ENCODE measurements around the gene MAN1A1. TPM values are rescaled to one million over a fixed set of nuclear protein-coding genes. Genes with fewer than 3 reads are reported as not detected.

The MAN1A1 gene
- total RNA-seq, 1 donor from 2014 or later, result 15.0 TPM

DNA sequence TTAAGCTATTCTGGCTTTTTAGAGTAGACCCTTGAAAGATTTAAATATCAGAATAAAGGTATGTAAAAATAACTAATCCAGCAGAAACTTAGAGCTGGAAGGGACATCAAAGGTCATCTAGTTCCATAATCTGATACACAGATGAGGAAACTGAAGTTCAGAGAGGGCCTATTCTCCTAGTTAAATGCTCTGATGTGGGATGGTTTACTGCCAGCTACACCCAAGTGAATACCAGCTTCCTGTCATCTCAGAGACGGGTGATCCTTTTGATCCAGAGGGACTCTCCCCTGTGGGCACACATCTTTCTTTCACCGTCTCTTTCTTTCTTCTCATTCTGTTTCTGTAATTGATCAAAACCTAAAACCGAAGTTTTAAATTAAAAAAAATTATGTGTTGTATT is 94.1 kb downstream of the MAN1A1 start:
- intact Hi-C loops (cut with DNase I), result no loop called here
- DNase-seq (ENCODE audit: low spot score), result no peak

DNA sequence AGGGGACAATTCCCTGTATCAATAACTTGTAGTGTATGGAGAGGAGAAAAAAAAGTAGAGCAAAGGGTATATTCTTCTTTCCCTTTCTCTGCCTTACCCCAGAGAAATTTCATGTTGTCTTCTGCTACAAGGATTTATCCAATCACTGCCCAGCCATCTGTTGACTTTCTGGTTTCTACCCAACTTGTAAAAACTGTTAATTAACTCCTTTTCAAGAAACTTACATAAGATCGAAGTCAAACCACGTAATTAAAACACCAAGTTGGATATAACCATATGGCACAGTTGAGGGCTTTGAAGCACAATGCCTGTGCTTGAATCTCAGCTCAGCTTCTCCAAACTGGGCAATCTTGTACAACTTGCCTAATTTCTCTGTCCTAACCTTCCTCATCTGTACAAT is 99.5 kb downstream of the MAN1A1 start:
- DNase-seq (ENCODE audit: low spot score), result no peak
- intact Hi-C loops (cut with DNase I), result no loop called here

DNA sequence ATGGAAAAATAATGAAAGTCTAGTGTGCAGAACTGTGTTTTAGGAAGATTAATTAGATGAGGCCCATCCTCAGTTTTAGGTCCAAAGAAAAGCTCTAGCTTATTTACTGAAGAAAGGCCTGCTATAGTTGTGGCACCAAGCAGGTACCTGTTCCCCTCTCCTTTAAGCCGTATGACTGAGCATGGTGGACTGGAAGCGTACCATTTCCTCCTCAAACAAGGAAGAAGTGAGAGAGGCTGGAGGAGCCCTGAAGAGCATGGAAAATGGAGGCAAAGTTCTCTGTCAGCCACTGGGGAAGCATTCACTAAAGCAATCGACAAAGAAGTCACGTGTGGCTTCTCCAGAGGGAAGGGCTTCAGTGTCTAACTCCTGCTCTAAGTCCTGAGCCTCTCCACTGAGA is 100.2 kb downstream of the MAN1A1 start:
- intact Hi-C loops (cut with DNase I), result no loop called here
- no peak for DNase-seq (ENCODE audit: low spot score)

DNA sequence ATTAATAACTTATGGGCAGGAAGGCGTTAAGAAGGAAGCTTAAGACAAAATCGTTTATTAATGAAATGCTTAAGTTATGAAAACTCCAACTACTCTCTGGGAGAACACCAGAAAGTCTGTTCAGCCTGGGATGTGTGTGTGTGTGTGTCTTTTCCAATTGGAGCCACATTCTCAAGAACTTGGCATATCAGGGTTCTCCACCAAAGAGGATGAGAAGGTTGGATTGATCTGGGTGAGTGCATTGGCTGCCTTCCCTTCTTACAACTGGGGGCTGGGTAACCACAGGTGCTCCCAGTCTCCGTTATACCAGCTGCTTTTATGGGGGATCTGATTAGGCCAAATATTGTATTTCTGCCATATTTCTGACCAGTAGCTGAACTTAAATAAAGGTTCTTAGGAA is 102.1 kb downstream of the MAN1A1 start:
- intact Hi-C loops (cut with DNase I), result no loop called here
- DNase-seq (ENCODE audit: low spot score), result no peak

DNA sequence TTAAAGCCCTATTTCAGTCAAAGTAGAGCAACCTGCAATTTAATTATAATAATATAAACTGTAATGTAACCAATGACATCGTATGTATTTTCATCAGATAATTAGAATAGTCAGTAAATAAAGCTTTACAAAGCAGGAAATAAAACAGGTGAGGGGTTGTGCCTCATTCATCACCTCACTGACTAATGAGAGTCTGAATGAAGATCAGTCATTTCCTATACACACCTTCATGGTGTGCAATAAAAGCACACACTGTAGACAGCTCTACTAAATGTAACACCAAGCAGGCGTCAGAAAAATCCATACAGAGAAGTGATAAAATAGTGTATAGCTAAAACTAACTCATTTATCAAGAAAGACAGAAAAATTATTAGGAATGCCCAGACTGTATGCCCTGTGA is 105.9 kb downstream of the MAN1A1 start:
- no peak for DNase-seq (ENCODE audit: low spot score)
- intact Hi-C loops (cut with DNase I), result no loop called here

DNA sequence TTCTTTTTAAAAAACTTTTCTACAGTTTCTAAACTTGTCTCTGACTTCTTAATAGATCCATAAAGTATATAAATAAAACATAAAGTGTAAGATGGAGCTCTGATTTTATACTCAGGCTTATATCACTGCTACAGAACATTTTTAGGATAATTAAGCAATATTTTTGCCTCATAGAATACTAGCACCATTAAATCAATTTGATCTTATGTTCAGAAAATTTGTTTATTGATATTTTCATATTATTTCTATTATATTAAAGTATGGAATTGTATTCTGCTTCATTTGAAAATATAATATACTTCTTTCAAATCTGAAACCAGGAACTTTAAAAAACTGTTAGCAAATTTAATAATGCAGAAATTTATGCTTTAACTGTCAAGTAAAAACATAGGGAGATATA is 106.5 kb downstream of the MAN1A1 start:
- no peak for DNase-seq (ENCODE audit: low spot score)
- intact Hi-C loops (cut with DNase I), result no loop called here

DNA sequence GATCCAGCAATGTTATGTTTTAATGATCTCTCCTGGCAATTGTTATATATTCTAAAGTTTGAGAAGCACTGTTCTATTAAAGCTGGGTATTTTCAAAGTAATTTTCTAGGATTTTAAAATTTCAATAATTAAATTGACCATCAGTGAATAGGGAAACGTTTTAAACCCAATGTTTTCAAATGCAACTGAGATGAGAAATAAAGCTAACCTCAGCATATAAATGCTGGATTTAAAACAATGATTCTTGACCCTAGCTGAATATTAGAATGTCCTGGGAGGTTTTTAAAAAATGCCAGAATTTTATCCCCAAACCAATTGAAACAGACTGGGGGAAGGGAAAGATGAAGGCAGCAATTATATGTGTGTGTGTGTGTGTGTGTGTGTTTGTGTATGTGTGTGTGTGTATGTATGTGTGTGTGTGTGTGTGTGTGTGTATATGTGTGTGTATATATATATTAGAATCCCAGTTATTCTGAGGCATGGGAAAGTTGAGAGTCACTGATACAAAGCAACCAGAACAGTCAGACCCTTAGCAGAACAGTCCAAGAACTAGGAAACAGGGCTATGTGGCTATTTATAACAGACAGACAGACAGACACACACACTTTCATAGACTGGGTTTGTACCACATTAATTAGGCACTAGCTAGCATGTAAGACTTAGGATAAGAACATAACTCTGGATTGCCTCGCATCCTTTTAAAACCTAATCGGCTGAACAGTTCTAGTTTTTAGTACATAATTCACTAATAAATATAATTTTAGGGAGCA is 107.8 kb downstream of the MAN1A1 start:
- no peak for DNase-seq (ENCODE audit: low spot score)
- intact Hi-C loops (cut with DNase I), result no loop called here

DNA sequence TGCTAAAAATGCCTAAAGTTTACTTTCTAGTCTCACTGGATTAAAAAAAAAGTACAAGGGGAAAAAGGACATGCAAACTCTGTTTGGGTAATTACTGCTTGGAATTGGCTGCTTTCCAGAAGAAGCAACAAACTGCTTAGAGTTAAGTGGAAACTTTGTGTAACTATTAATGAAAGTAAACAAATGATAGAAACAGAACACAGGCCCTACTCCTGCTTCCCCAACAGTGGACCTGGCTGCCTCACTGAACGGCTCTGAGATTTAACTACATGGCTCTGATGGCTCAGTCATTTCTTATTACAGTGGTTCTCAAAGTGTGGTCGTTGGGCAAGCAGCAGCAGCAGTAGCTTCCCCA is 108.5 kb downstream of the MAN1A1 start:
- intact Hi-C loops (cut with DNase I), result no loop called here
- no peak for DNase-seq (ENCODE audit: low spot score)

DNA sequence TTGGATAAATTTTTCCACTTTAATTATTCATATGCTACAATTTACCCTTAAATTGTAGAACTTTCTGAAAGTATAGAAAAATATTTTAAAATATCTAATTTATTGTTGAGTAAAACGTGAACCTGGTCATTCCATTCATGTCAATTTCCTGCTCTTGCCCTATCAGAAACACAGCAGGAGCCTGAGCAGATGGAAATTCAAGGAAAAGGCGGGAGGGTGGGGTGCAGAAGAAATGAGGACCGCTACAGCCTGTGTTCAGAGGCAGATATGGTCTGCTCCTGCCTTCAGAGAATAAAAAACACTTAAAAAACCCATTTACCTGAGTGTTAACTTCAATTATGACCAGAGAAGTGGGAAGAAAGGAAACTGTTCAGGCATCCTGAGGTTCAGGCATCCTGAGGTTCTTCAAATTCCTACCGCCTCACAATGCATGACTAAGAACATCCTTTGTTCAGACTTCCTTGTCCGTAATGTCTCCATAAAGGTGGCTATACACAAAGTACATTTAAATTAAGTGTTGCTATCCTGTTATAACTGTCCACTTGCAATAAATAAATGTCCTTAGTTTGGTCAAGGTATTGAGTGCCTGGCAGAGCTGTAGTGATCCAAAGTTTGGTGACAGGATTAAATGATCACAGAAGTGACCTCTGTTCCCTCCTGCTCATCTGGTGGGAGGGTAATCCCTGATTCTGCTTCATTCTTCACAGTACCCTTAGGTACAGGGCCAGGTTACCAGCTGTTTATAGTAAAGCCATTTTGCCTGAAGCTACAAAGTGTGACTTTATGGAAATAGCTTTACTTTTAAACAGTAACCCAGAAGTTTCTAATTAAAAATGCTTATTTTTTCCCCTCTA is 109.1 kb downstream of the MAN1A1 start:
- no peak for DNase-seq (ENCODE audit: low spot score)
- intact Hi-C loops (cut with DNase I), result no loop called here

DNA sequence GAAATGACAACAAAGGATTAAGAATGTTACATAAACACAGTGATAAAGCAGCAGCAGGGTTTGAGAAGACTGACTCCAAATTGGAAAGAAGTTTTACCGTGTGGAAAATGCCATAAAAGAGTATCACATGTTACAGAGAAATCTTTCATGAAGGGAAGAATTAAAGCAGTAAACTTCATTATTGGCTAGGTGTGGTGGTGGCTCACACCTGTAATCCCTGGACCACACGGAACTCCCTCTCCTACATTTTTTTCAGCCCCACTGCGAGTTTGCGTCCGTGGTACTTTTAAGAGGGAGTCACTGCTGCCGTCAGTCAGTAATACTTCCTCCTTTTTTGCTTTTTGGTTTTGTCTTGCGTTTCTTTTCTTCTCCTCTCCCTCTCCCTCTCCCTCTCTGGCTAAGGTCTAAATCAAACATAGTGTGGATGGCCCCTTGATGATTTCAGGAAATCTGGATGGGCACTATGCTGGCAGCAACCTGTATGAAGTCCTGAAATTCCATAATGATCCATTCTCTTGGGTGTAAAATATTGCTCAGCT is 112.3 kb downstream of the MAN1A1 start:
- intact Hi-C loops (cut with DNase I), result no loop called here
- no peak for DNase-seq (ENCODE audit: low spot score)

DNA sequence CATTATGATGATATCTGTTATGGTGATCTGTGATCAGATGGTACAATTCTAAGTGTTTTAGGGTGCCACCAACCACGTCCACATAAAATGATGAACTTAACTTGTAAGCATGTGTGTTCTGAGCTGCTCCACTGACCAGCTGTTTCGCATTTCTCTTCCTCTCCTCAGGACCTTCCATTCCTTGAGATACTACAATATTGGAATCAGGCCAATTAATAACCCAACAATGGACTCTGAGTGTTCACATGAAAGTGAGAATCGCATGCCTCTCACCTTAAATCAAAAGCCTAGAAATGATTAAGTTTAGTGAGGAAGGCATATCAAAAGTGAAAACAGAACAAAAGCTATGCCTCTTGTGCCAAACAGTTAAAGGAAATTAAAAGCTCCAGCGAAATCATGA is 114.6 kb downstream of the MAN1A1 start:
- intact Hi-C loops (cut with DNase I), result no loop called here
- DNase-seq (ENCODE audit: low spot score), result no peak

DNA sequence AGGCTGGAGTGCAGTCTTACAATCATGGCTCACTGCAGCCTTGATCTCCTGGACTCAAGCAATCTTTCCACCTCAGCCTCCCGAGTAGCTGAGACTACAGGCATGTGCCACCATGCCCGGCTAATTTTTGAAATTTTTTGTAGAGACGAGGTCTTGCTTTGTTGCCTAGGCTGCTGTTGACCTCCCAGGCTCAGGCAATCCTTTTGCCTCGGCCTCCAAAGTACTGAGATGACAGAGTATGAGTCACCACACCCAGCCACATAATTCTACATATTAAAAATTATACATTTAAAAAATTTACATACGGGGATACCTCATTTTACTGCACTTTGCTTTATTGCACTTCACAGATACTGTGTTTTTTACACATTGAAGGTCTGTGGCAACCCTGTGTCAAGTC is 115.1 kb downstream of the MAN1A1 start:
- intact Hi-C loops (cut with DNase I), result no loop called here
- DNase-seq (ENCODE audit: low spot score), result no peak

DNA sequence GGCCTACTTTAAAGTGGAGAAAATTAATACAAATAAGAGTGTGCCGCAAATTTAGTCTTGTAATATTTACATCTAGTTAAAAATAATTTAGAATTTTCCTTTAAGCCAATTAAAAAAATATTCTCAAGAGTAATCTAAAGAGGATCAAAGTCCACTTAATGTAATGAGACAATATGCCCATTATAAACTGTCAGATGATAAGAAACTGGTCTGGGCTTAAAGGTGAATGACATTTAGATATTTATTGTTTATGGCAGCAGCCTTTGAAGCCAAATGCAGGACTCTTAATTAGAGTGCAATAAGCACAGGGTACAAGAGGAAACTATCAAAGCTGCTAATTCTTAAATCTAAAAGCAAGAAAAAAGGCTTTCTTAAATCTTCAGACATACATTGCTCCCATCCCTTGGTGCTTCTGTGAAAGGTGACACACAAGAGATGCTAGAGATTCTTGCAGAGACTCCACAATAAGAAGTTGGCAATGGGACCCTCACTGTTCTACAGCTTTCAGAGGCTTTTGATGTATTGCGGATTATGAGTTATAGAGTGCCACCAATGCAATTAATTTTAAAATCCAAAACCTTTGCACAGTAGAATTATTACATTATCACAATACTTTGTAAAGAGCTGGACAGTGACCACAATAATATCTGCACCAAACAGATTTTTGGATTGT is 116.1 kb downstream of the MAN1A1 start:
- no peak for DNase-seq (ENCODE audit: low spot score)
- intact Hi-C loops (cut with DNase I), result no loop called here

DNA sequence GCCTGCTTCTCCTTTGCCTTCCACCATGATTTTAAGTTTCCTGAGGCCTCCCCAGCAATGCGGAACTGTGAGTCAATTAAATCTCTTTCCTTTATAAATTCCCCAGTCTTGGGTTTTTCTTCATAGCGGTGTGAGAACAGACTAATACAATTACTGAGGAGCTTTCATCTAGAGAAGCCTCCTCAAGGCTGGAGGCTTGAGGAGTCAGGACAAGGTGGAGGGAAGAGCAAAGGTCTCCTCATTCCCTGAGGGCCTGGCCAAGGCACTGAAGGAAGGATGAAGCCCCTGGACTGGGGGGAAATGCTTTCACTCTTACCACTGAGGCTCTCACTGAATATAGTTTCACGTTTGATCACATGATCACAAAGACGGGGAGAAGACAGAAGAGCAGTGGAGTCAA is 118.2 kb downstream of the MAN1A1 start:
- intact Hi-C loops (cut with DNase I), result no loop called here
- DNase-seq (ENCODE audit: low spot score), result no peak

DNA sequence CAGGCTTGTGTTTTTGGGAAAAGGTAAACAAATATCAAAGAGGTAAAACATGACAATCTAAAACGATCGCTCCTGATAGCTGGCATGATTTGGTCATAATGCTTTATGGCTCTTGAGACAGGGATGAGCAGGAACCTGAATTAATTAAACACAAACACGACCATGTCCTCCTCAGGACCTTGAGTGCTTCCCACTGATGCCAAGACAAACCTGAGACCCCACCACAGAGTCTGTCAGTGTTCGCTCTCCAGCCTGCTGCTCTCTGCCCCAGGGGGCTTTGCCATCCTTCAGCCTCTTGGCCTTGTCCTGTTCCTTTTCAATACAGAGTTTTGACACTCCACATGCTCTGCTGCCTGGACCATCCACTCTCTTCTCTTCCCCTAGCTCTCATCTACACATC is 119.4 kb downstream of the MAN1A1 start:
- intact Hi-C loops (cut with DNase I), result no loop called here

DNA sequence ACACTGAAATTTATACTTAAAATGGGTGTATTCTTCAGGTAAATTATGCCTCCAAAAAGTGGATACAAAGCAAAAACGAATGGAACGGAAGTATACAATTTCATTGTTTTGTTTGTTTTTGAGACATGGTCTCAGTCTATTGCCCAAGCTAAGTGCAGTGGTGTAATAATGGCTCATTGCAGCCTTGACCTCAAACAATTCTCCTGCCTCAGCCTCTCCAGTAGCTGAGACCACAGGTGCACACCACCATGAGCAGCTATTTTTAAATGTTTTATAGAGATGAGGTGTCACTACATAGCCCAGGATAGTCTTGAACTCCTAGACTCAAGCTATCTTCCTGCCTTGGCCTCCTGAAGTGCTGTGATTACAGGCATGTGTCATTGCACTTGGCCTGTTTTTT is 122.2 kb downstream of the MAN1A1 start:
- no peak for DNase-seq (ENCODE audit: low spot score)
- intact Hi-C loops (cut with DNase I), result no loop called here

More for the DNA sequence above, 119.4 kb downstream of the MAN1A1 start:
- DNase-seq (ENCODE audit: low spot score), result no peak

DNA sequence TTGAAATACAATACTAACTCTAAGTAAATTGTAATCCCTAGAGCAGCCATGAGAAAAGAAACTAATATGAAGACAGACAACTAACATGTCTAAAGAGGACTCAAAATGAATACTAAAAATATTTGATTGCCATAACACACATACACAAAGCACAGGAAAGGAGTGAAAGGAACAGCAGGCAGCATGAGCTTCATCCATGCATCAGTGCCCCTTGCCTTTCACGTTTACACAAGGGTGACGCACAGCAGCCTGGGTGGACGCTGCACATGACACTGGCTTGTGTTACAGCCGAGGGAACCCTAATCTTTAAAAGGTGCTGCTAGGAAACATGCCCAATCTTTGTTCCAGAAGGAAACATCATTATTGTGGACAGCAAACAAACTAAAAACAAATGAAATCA is 123.5 kb downstream of the MAN1A1 start:
- intact Hi-C loops (cut with DNase I), result no loop called here
- no peak for DNase-seq (ENCODE audit: low spot score)

DNA sequence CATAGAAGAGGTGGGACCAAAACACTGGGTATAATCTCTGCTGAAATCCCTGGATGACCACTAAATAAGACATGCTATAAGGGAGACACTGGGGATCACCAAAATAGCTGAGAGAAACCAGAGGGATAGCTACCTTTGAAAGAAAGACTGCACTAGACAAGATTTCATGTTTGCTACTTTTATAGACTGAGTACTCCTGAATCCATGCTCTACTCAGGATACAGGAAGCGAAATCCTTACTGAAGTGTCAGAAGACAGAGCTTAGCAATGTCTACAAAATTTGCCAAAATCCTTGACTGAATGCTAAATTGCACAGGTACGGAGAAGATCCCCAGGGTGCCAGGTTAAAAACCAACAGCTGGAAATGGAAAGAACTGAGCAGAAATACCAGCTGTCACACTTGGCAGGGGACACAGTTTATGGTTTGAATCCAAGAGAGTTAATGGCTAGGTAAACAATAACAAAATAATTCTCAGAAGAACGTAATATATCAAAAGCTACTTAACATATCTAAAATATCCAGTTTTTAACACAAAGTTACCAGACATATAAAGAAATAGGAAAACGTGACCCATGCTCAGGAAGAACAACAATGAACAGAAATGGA is 125.4 kb downstream of the MAN1A1 start:
- intact Hi-C loops (cut with DNase I), result no loop called here
- DNase-seq (ENCODE audit: low spot score), result no peak

DNA sequence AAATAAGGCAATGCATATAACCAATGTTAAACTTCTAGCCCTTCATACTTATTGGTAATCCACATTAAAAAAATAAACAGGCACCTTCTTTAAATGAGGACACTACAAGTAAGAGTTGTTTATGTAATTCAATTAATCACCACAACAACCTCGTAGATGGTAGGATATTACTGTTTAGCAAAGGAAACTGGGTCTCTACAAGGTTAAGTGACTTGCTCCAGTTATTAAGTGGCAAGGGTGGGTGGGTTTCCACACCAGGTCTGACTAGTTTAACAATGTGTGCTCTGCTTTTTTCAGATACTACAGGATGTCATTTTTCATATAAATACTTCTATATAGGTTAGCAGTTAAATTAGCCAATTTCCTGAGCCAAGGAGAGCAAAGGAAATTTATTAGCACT is 129.1 kb downstream of the MAN1A1 start:
- DNase-seq (ENCODE audit: low spot score), result no peak
- intact Hi-C loops (cut with DNase I), result no loop called here

DNA sequence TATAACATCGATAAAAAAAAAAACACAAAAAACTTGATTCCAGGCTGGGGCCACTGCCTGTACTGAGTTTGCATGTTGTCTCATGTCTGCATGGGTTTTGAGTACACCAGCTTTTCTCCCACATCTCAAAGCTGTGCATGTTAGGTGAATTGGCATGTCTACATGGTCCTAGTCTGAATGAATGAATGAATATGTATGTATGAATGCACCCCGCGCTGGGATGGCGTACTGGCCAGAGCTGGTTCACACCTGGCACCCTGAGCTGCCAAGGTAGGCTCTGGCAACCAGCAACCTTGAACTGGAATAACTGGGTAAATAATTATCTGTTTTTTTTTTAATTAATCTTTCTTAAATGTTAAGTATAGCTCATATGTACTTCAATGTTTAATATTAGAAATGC is 131.0 kb downstream of the MAN1A1 start:
- intact Hi-C loops (cut with DNase I), result no loop called here
- DNase-seq (ENCODE audit: low spot score), result no peak

Data from cardiac septum (tissue), 1 donor.